Measurements from ENCODE around the gene SNX10.

SNX10 gene

GRCh38 chr7:26326211-26326610 is 34.5 kb downstream of the SNX10 start:
- Histone ChIP-seq H3K36me3 (ENCODE audit: control insufficient read depth, insufficient read depth, low read length) (no peaks in the 10 kb centered on the region), H3K9me3 (ENCODE audit: control insufficient read depth, insufficient read depth, low read length) (no peaks in the 10 kb centered on the region)

GRCh38 chr7:26328498-26329390 is 37.1 kb downstream of the SNX10 start:
- Histone ChIP-seq H3K9ac (ENCODE audit: low read depth, low read length) (no peak overlapping the region), H3K4me3 (ENCODE audit: low read depth, low read length) (no peak overlapping the region), H3K36me3 (ENCODE audit: control insufficient read depth, insufficient read depth, low read length) (no peaks in the 10 kb centered on the region), H3K4me1 (ENCODE audit: control insufficient read depth, insufficient read depth, low read length) (no peaks in the 10 kb centered on the region), H3K27me3 (ENCODE audit: control insufficient read depth, insufficient read depth, low read length) (no peaks in the 10 kb centered on the region), H3K9me3 (ENCODE audit: control insufficient read depth, insufficient read depth, low read length) (no peaks in the 10 kb centered on the region)

More at GRCh38 chr7:26326211-26326610, 34.5 kb downstream of the SNX10 start:
- Histone ChIP-seq H3K4me1 (ENCODE audit: control insufficient read depth, insufficient read depth, low read length) (no peaks in the 10 kb centered on the region), H3K4me3 (ENCODE audit: low read depth, low read length) (no peak overlapping the region), H3K27me3 (ENCODE audit: control insufficient read depth, insufficient read depth, low read length) (no peaks in the 10 kb centered on the region), H3K9ac (ENCODE audit: low read depth, low read length) (no peak overlapping the region)

GRCh38 chr7:26329520-26330255 is 38.0 kb downstream of the SNX10 start:
- no peak overlapping the region for H3K4me3 ChIP-seq (ENCODE audit: low read depth, low read length)
- no peak overlapping the region for H3K9ac ChIP-seq (ENCODE audit: low read depth, low read length)
- H3K4me1 ChIP-seq (ENCODE audit: control insufficient read depth, insufficient read depth, low read length): no peaks in the 10 kb centered on the region

GRCh38 chr7:26331113-26331512 is 39.5 kb downstream of the SNX10 start:
- no peaks in the 10 kb centered on the region for H3K36me3 ChIP-seq (ENCODE audit: control insufficient read depth, insufficient read depth, low read length)
- no peaks in the 10 kb centered on the region for H3K4me1 ChIP-seq (ENCODE audit: control insufficient read depth, insufficient read depth, low read length)
- no peaks in the 10 kb centered on the region for H3K27me3 ChIP-seq (ENCODE audit: control insufficient read depth, insufficient read depth, low read length)

More at GRCh38 chr7:26329520-26330255, 38.0 kb downstream of the SNX10 start:
- H3K36me3 ChIP-seq (ENCODE audit: control insufficient read depth, insufficient read depth, low read length): no peaks in the 10 kb centered on the region
- H3K9me3 ChIP-seq (ENCODE audit: control insufficient read depth, insufficient read depth, low read length): no peaks in the 10 kb centered on the region
- no peaks in the 10 kb centered on the region for H3K27me3 ChIP-seq (ENCODE audit: control insufficient read depth, insufficient read depth, low read length)

GRCh38 chr7:26331789-26332188 is 40.1 kb downstream of the SNX10 start:
- Histone ChIP-seq H3K36me3 (ENCODE audit: control insufficient read depth, insufficient read depth, low read length) (no peaks in the 10 kb centered on the region), H3K9me3 (ENCODE audit: control insufficient read depth, insufficient read depth, low read length) (no peaks in the 10 kb centered on the region), H3K4me3 (ENCODE audit: low read depth, low read length) (no peak overlapping the region), H3K27me3 (ENCODE audit: control insufficient read depth, insufficient read depth, low read length) (no peaks in the 10 kb centered on the region), H3K9ac (ENCODE audit: low read depth, low read length) (no peak overlapping the region), H3K4me1 (ENCODE audit: control insufficient read depth, insufficient read depth, low read length) (no peaks in the 10 kb centered on the region)

More at GRCh38 chr7:26331113-26331512, 39.5 kb downstream of the SNX10 start:
- Histone ChIP-seq H3K9ac (ENCODE audit: low read depth, low read length) (no peak overlapping the region), H3K4me3 (ENCODE audit: low read depth, low read length) (no peak overlapping the region), H3K9me3 (ENCODE audit: control insufficient read depth, insufficient read depth, low read length) (no peaks in the 10 kb centered on the region)

GRCh38 chr7:26332698-26333097 is 41.0 kb downstream of the SNX10 start:
- no peaks in the 10 kb centered on the region for H3K9me3 ChIP-seq (ENCODE audit: control insufficient read depth, insufficient read depth, low read length)
- no peak overlapping the region for H3K4me3 ChIP-seq (ENCODE audit: low read depth, low read length)
- H3K4me1 ChIP-seq (ENCODE audit: control insufficient read depth, insufficient read depth, low read length): no peaks in the 10 kb centered on the region
- H3K9ac ChIP-seq (ENCODE audit: low read depth, low read length): no peak overlapping the region
- H3K36me3 ChIP-seq (ENCODE audit: control insufficient read depth, insufficient read depth, low read length): no peaks in the 10 kb centered on the region
- H3K27me3 ChIP-seq (ENCODE audit: control insufficient read depth, insufficient read depth, low read length): no peaks in the 10 kb centered on the region

- Histone ChIP-seq H3K9me3 (ENCODE audit: control insufficient read depth, insufficient read depth, low read length) (no peaks in the 10 kb centered on the region), H3K36me3 (ENCODE audit: control insufficient read depth, insufficient read depth, low read length) (no peaks in the 10 kb centered on the region), H3K9ac (ENCODE audit: low read depth, low read length) (no peak overlapping the region), H3K4me3 (ENCODE audit: low read depth, low read length) (no peak overlapping the region), H3K27me3 (ENCODE audit: control insufficient read depth, insufficient read depth, low read length) (no peaks in the 10 kb centered on the region), H3K4me1 (ENCODE audit: control insufficient read depth, insufficient read depth, low read length) (no peaks in the 10 kb centered on the region)
These were observed 42.7 kb downstream of the SNX10 start for GRCh38 chr7:26334166-26334859.

GRCh38 chr7:26337232-26337865 is 45.7 kb downstream of the SNX10 start:
- Histone ChIP-seq H3K27me3 (ENCODE audit: control insufficient read depth, insufficient read depth, low read length) (no peaks in the 10 kb centered on the region), H3K4me1 (ENCODE audit: control insufficient read depth, insufficient read depth, low read length) (no peaks in the 10 kb centered on the region), H3K9ac (ENCODE audit: low read depth, low read length) (no peak overlapping the region), H3K4me3 (ENCODE audit: low read depth, low read length) (no peak overlapping the region), H3K36me3 (ENCODE audit: control insufficient read depth, insufficient read depth, low read length) (no peaks in the 10 kb centered on the region), H3K9me3 (ENCODE audit: control insufficient read depth, insufficient read depth, low read length) (no peaks in the 10 kb centered on the region)

- H3K9ac ChIP-seq (ENCODE audit: low read depth, low read length): no peak overlapping the region
- H3K9me3 ChIP-seq (ENCODE audit: control insufficient read depth, insufficient read depth, low read length): no peaks in the 10 kb centered on the region
- no peak overlapping the region for H3K4me3 ChIP-seq (ENCODE audit: low read depth, low read length)
- no peaks in the 10 kb centered on the region for H3K27me3 ChIP-seq (ENCODE audit: control insufficient read depth, insufficient read depth, low read length)
- no peaks in the 10 kb centered on the region for H3K36me3 ChIP-seq (ENCODE audit: control insufficient read depth, insufficient read depth, low read length)
- H3K4me1 ChIP-seq (ENCODE audit: control insufficient read depth, insufficient read depth, low read length): peaks cover 2% of the 10 kb centered on the region
These were observed 48.9 kb downstream of the SNX10 start for GRCh38 chr7:26340476-26341018.

- no peaks in the 10 kb centered on the region for H3K9me3 ChIP-seq (ENCODE audit: control insufficient read depth, insufficient read depth, low read length)
- no peak overlapping the region for H3K4me3 ChIP-seq (ENCODE audit: low read depth, low read length)
- peaks cover 2% of the 10 kb centered on the region for H3K4me1 ChIP-seq (ENCODE audit: control insufficient read depth, insufficient read depth, low read length)
- no peaks in the 10 kb centered on the region for H3K27me3 ChIP-seq (ENCODE audit: control insufficient read depth, insufficient read depth, low read length)
- no peak overlapping the region for H3K9ac ChIP-seq (ENCODE audit: low read depth, low read length)
- H3K36me3 ChIP-seq (ENCODE audit: control insufficient read depth, insufficient read depth, low read length): no peaks in the 10 kb centered on the region
These were observed 51.7 kb downstream of the SNX10 start for GRCh38 chr7:26343320-26343832.

- Histone ChIP-seq H3K4me3 (ENCODE audit: low read depth, low read length) (no peak overlapping the region), H3K27me3 (ENCODE audit: control insufficient read depth, insufficient read depth, low read length) (no peaks in the 10 kb centered on the region), H3K9me3 (ENCODE audit: control insufficient read depth, insufficient read depth, low read length) (no peaks in the 10 kb centered on the region), H3K4me1 (ENCODE audit: control insufficient read depth, insufficient read depth, low read length) (peaks cover 2% of the 10 kb centered on the region), H3K9ac (ENCODE audit: low read depth, low read length) (no peak overlapping the region), H3K36me3 (ENCODE audit: control insufficient read depth, insufficient read depth, low read length) (no peaks in the 10 kb centered on the region)
These were observed 52.2 kb downstream of the SNX10 start for GRCh38 chr7:26343837-26344236.

Data from iPS-15b (cell line).